Tibial artery (tissue), 4 donors: ENCODE results near the gene GATAD2A.

Experiments used
- DNase-seq, 2 donors: peaks; one replicate each; pipeline ENCODE4 v3.0.0-alpha.2; 2019
- H3K27ac ChIP-seq, 2 donors: fragments of 200-600 bp; sonication (generic) in 1 of 2; 1 replicate in 1 of 2; 2 replicates in 1 of 2; pipeline ENCODE4 v1.5.1; 2018 to 2019; ENCODE audit warnings: mild to moderate bottlenecking in 1 of 2
- H3K27me3 ChIP-seq, 2 donors: fragments of 200-600 bp; sonication (generic) in 1 of 2; one replicate each; pipeline versions ENCODE4 v1.5.1 to v1.6.0; 2016 to 2019
- H3K36me3 ChIP-seq, 3 donors: fragments of 200-600 bp; sonication (generic) in 2 of 3; one replicate each; pipeline ENCODE4 v1.5.1; 2016 to 2019; ENCODE audit warnings: mild to moderate bottlenecking in 2 of 3
- H3K4me1 ChIP-seq, 4 donors: fragments of 200-600 bp; sonication (generic) in 2 of 4; 1 replicate in 3 of 4; 2 replicates in 1 of 4; pipeline ENCODE4 v1.5.1; 2016 to 2019
- H3K4me3 ChIP-seq, 2 donors: fragments of 200-600 bp; sonication (generic) in 1 of 2; 1 replicate in 1 of 2; 2 replicates in 1 of 2; pipeline ENCODE4 v1.5.1; 2018 to 2019; ENCODE audit warnings: mild to moderate bottlenecking in 2 of 2
- H3K9me3 ChIP-seq, 3 donors: fragments of 200-600 bp; sonication (generic) in 1 of 3; one replicate each; pipeline ENCODE4 v1.5.1; 2016 to 2019
- CTCF ChIP-seq, 2 experiments: fragments of 200-600 bp in 1 of 2; fragments of 450-650 bp in 1 of 2; IDR thresholded peaks; one replicate each; pipeline ENCODE4 v1.5.1; 2017 to 2019; ENCODE audit warnings: antibody characterized with exemption in 2 of 2, mild to moderate bottlenecking in 1 of 2, moderate library complexity in 1 of 2
- intact Hi-C: fragments of 100-400 bp; cut with DNase I; formaldehyde crosslinking; loops from one replicate; pipeline ENCODE4 v1.15.0; 2023; ENCODE audit warnings: low total_unique reads

GATAD2A gene

DNA sequence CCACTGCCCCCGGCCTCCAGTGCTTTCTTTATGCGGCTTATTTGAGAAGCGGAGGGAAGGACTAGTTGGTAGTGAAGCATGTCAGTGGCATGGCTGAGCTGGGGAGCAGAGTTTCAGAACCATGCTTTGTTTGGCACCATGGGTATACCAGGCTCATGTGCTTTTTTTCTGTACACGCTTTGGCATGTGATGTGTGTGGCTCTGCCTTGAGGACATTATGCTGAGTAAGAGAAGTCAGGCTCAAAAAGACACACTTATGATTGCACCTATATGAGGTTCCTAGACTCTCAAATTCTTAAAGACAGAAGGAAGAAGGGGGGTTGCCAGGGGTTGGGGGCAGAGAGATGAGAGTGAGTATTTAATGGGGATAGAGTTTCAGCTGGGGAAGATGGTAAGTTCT lies 21.3 kb downstream of the GATAD2A start:
- H3K4me1 ChIP-seq, result peaks cover 0 to 57% (median 40%) of the 10 kb centered on the region in 4 donors

GRCh38 chr19:19427302-19427701 lies 21.8 kb downstream of the GATAD2A start:
- no peak overlapping the region for H3K4me3 ChIP-seq
- H3K36me3 ChIP-seq, result no peaks in the 10 kb centered on the region
- no peaks in the 10 kb centered on the region for H3K9me3 ChIP-seq
- H3K27ac ChIP-seq, result no peak overlapping the region
- peaks cover 0 to 54% (median 37%) of the 10 kb centered on the region in 4 donors for H3K4me1 ChIP-seq
- TF ChIP-seq CTCF (IDR thresholded peaks at IDR 0.05), result no peak
- H3K27me3 ChIP-seq, result no peaks in the 10 kb centered on the region
- intact Hi-C loops, result no loop called here
- no peak for DNase-seq

More for the DNA sequence above, 21.3 kb downstream of the GATAD2A start:
- TF ChIP-seq CTCF (IDR thresholded peaks at IDR 0.05), result no peak
- H3K9me3 ChIP-seq, result no peaks in the 10 kb centered on the region
- no peaks in the 10 kb centered on the region for H3K27me3 ChIP-seq
- H3K36me3 ChIP-seq, result no peaks in the 10 kb centered on the region
- H3K4me3 ChIP-seq, result no peak overlapping the region
- no peak overlapping the region for H3K27ac ChIP-seq
- intact Hi-C loops, result no loop called here
- no peak for DNase-seq

- intact Hi-C loops, result no loop called here
- H3K27me3 ChIP-seq, result no peaks in the 10 kb centered on the region
- DNase-seq, result no peak
- no peak overlapping the region for H3K4me3 ChIP-seq
- no peak for TF ChIP-seq CTCF (IDR thresholded peaks at IDR 0.05)
- no peaks in the 10 kb centered on the region for H3K9me3 ChIP-seq
- no peaks in the 10 kb centered on the region for H3K36me3 ChIP-seq
- no peak overlapping the region for H3K27ac ChIP-seq
- H3K4me1 ChIP-seq, result peaks cover 0 to 52% (median 35%) of the 10 kb centered on the region in 4 donors
These were observed 22.5 kb downstream of the GATAD2A start for GRCh38 chr19:19427944-19428343.

DNA sequence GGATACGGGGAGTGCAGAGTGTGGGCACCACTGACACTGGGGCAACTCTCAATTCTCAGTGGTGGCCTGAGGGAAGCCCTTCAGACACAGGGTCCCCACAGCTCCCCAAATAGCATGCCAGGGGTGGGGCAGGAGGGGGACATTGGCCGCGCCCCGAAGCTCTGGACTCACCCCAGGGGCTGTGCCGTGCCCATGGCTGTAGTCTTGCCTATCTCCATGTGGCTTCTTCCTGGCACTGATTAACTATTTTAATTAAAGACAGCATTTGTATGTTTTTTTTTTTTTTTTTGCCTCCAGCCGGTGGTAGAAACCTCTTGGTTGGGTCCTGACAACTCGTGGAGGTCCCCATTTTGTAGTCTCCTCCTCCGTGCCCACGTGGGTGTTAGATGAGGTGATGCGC lies 23.3 kb downstream of the GATAD2A start:
- DNase-seq, result no peak
- Histone ChIP-seq H3K27ac (no peak overlapping the region), H3K36me3 (no peaks in the 10 kb centered on the region), H3K9me3 (no peaks in the 10 kb centered on the region), H3K4me3 (no peak overlapping the region), H3K4me1 (peaks cover 0 to 50% (median 29%) of the 10 kb centered on the region in 4 donors), H3K27me3 (no peaks in the 10 kb centered on the region)
- TF ChIP-seq CTCF (IDR thresholded peaks at IDR 0.05), result no peak
- intact Hi-C loops, result no loop called here

DNA sequence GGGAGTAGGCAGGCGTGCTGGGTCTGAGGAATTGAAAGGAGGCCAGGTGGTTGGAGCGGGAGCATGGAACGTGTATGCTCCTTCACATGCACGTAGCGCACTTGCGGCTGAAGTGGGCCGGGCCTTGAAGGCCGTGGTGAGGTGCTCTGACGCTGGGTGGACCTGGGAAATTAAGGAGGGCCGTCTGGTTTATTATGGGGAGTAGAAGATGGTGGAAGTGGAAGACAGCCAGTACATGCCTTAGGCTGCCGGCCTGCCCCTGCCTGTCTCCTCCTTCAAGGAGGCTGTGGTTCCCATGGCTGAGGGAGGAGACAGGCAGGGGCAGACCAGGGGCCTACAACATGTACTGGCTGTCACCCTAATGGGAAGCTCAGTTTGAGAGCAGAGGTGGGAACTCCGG lies 23.9 kb downstream of the GATAD2A start:
- H3K4me1 ChIP-seq, result peaks cover 0 to 50% (median 29%) of the 10 kb centered on the region in 4 donors
- H3K9me3 ChIP-seq, result no peaks in the 10 kb centered on the region
- TF ChIP-seq CTCF (IDR thresholded peaks at IDR 0.05), result no peak
- H3K27me3 ChIP-seq, result no peaks in the 10 kb centered on the region
- no peak overlapping the region for H3K27ac ChIP-seq
- intact Hi-C loops, result no loop called here
- DNase-seq, result no peak
- H3K36me3 ChIP-seq, result no peaks in the 10 kb centered on the region
- no peak overlapping the region for H3K4me3 ChIP-seq

- TF ChIP-seq CTCF (IDR thresholded peaks at IDR 0.05), result no peak
- DNase-seq, result no peak
- Histone ChIP-seq H3K4me1 (peaks cover 0 to 34% (median 22%) of the 10 kb centered on the region in 4 donors), H3K4me3 (no peak overlapping the region), H3K27me3 (no peaks in the 10 kb centered on the region), H3K36me3 (peaks cover 0 to 8% (median 0%) of the 10 kb centered on the region in 3 donors), H3K27ac (no peak overlapping the region), H3K9me3 (no peaks in the 10 kb centered on the region)
- intact Hi-C loops, result no loop called here
These were observed 27.3 kb downstream of the GATAD2A start for GRCh38 chr19:19432732-19433131.
